GM10266 (cell line): ENCODE results near the gene KLB.
"Not testable (repeated sequence)": the region's sequence is repeated elsewhere in the genome, so short reads cannot be mapped to it uniquely, and the experiment has no call there.

Experiments used
- DNase-seq: peaks from one replicate; pipeline ENCODE4 v3.0.0; 2012; ENCODE audit errors: extremely low spot score
- TF ChIP-seq, protein P1 (sequence below): IDR thresholded peaks from 2 replicates; pipeline ENCODE4 v1.5.1; 2012; ENCODE audit warnings: mild to moderate bottlenecking, low read depth; ENCODE audit not compliant: control insufficient read depth, insufficient read depth; ENCODE audit errors: missing control alignments

The KLB gene

GRCh38 chr4:39367166-39367565 lies 39.6 kb upstream of the KLB start:
- TF ChIP-seq, protein P1, sequence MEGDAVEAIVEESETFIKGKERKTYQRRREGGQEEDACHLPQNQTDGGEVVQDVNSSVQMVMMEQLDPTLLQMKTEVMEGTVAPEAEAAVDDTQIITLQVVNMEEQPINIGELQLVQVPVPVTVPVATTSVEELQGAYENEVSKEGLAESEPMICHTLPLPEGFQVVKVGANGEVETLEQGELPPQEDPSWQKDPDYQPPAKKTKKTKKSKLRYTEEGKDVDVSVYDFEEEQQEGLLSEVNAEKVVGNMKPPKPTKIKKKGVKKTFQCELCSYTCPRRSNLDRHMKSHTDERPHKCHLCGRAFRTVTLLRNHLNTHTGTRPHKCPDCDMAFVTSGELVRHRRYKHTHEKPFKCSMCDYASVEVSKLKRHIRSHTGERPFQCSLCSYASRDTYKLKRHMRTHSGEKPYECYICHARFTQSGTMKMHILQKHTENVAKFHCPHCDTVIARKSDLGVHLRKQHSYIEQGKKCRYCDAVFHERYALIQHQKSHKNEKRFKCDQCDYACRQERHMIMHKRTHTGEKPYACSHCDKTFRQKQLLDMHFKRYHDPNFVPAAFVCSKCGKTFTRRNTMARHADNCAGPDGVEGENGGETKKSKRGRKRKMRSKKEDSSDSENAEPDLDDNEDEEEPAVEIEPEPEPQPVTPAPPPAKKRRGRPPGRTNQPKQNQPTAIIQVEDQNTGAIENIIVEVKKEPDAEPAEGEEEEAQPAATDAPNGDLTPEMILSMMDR = no peak
- DNase-seq = no peak

- DNase-seq = no peak
- TF ChIP-seq, protein P1 = no peak
Measured at GRCh38 chr4:39369301-39369700, 37.4 kb upstream of the KLB start.

DNA sequence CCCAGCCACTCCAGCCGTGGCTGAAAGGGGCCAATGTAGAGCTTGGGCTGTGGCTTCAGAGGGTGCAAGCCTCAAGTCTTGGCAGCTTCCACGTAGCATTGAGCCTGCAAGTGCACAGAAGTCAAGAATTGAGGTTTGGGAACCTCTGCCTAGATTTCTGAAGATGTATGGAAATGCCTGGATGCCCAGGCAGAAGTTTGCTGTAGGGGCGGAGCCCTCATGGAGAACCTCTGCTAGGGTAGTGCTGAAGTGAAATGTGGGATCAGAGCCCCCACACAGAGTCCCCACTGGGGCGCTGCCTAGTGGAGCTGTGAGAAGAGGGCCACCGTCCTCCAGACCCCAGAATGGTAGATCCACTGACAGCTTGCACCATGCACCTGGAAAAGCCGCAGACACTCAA lies 35.5 kb upstream of the KLB start:
- DNase-seq = not testable (repeated sequence)

- no peak for DNase-seq
- TF ChIP-seq, protein P1 = no peak
Measured at GRCh38 chr4:39375478-39375877, 31.3 kb upstream of the KLB start.

- no peak for DNase-seq
- TF ChIP-seq, protein P1 = no peak
Measured at GRCh38 chr4:39383690-39384089, 23.0 kb upstream of the KLB start.

GRCh38 chr4:39384563-39384962 lies 22.2 kb upstream of the KLB start:
- TF ChIP-seq, protein P1 = no peak
- no peak for DNase-seq

GRCh38 chr4:39390603-39391002 lies 16.1 kb upstream of the KLB start:
- TF ChIP-seq, protein P1 = no peak

DNA sequence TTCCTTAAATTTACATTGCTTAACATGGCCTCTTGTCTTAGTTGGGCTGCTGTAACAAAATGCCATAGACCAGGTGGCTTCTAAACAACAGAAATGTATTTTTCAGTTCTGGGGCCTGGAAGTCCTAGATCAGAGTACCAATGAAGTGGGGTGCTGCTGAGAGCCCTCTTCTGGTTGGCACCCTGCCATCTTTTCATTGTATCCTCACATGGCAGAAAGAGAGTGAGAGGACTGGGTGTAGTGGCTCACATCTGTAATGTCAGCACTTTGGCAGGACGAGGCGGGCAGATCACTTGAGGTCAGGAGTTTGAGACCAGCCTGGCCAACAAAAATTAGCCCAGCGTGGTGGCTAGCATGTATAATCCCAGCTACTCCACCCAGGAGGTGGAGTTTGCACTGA lies 12.0 kb upstream of the KLB start:
- DNase-seq = no peak
- TF ChIP-seq, protein P1 = no peak

More at GRCh38 chr4:39390603-39391002, 16.1 kb upstream of the KLB start:
- DNase-seq = no peak

DNA sequence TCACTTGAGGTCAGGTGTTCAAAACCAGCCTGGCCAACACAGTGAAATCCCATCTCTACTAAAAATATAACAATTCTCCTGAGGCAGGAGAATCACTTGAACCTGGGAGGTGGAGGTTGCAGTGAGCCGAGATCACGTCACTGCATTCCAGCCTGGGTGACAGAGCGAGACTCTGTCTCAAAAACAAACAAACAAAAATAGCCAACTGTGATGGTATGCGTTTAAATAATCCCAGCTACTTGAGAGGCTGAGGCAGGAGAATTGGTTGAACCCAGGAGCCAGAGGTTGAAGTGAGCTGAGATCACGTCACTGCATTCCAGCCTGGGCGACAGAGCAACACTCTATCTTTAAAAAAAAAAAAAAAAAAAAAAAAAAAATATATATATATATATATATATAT lies 5.1 kb upstream of the KLB start:
- DNase-seq = not testable (repeated sequence)
